ENCODE data around the gene NBDY. TPM values are rescaled to one million over a fixed set of nuclear protein-coding genes. Genes with fewer than 3 reads are reported as not detected.

The NBDY gene
- total RNA-seq, 4 donors from 2014 or later, result 15.6 to 47.2 (median 20.4) TPM

- Histone ChIP-seq H3K9me3 (no peaks in the 10 kb centered on the region), H3K27me3 (no peaks in the 10 kb centered on the region), H3K4me3 (no peak overlapping the region), H3K36me3 (no peaks in the 10 kb centered on the region), H3K27ac (no peak overlapping the region), H3K4me1 (no peaks in the 10 kb centered on the region)
- DNase-seq (ENCODE audit: low spot score in 2 of 2), result no peak
- 76% methylated on average over 9 of the region's 9 CpGs for WGBS
- no peak for TF ChIP-seq EP300 (IDR thresholded peaks at IDR 0.05)
- no peak for TF ChIP-seq CTCF (IDR thresholded peaks at IDR 0.05)
- no peak for TF ChIP-seq POLR2AphosphoS5 (IDR thresholded peaks at IDR 0.05)
- TF ChIP-seq POLR2A (IDR thresholded peaks at IDR 0.05), result no peak
Observed at GRCh38 chrX:56853436-56853835, 124.4 kb downstream of the NBDY start.

GRCh38 chrX:56857042-56857441 is 128.0 kb downstream of the NBDY start:
- Histone ChIP-seq H3K27me3 (no peaks in the 10 kb centered on the region), H3K9me3 (no peaks in the 10 kb centered on the region), H3K4me1 (no peaks in the 10 kb centered on the region), H3K27ac (no peak overlapping the region), H3K4me3 (no peak overlapping the region), H3K36me3 (no peaks in the 10 kb centered on the region)
- TF ChIP-seq EP300 (IDR thresholded peaks at IDR 0.05), result no peak
- no peak for TF ChIP-seq POLR2A (IDR thresholded peaks at IDR 0.05)
- no peak for TF ChIP-seq CTCF (IDR thresholded peaks at IDR 0.05)
- no peak for TF ChIP-seq POLR2AphosphoS5 (IDR thresholded peaks at IDR 0.05)
- no peak for DNase-seq (ENCODE audit: low spot score in 2 of 2)
- WGBS, result 100% methylated on average over 1 of the region's 1 CpG

- no peaks in the 10 kb centered on the region for H3K27me3 ChIP-seq
- DNase-seq (ENCODE audit: low spot score in 2 of 2), result no peak
- no peaks in the 10 kb centered on the region for H3K9me3 ChIP-seq
- H3K27ac ChIP-seq, result no peak overlapping the region
- H3K36me3 ChIP-seq, result no peaks in the 10 kb centered on the region
- no peak for TF ChIP-seq POLR2A (IDR thresholded peaks at IDR 0.05)
- TF ChIP-seq EP300 (IDR thresholded peaks at IDR 0.05), result no peak
- TF ChIP-seq POLR2AphosphoS5 (IDR thresholded peaks at IDR 0.05), result no peak
- TF ChIP-seq CTCF (IDR thresholded peaks at IDR 0.05), result no peak
- H3K4me1 ChIP-seq, result no peaks in the 10 kb centered on the region
- 59% methylated on average over 2 of the region's 2 CpGs for WGBS
- no peak overlapping the region for H3K4me3 ChIP-seq
Observed at GRCh38 chrX:56860888-56861287, 131.8 kb downstream of the NBDY start.

Other genes starting within 250 kb of the NBDY start
- 10 to 100 TPM; 27.2 to 36.0 (median 31.4) TPM for gene UBQLN2, start 165.6 kb upstream of the NBDY start, total RNA-seq